Measurements from ENCODE around the gene BRAP.

- TF ChIP-seq SUZ12 (IDR thresholded peaks at IDR 0.05; ENCODE audit: extremely low read depth, insufficient read depth, insufficient read length) = no peak
- no peak for TF ChIP-seq ZNF274 (IDR thresholded peaks at IDR 0.05; ENCODE audit: low read depth, low read length)
- TF ChIP-seq YY1 (IDR thresholded peaks at IDR 0.05; ENCODE audit: insufficient read depth, insufficient read length) = no peak
Measured at GRCh38 chr12:111635524-111635923, 50.2 kb downstream of the BRAP start.
